ENCODE measurements around the gene NEK3. TPM values are rescaled to one million over a fixed set of nuclear protein-coding genes. Genes with fewer than 3 reads are reported as not detected.

Gene NEK3
- total RNA-seq, 1 experiment from 2014 or later, result 1.6 TPM

- Histone ChIP-seq H2AFZ (no peak overlapping the region), H3K4me2 (no peak overlapping the region), H3K27ac (no peak overlapping the region), H3K27me3 (ENCODE audit: insufficient read depth, low read depth) (peaks cover 22% of the 10 kb centered on the region), H3K4me3 (no peak overlapping the region), H3K79me2 (ENCODE audit: low read depth) (no peaks in the 10 kb centered on the region), H3F3A (ENCODE audit: insufficient read depth, low read depth) (no peaks in the 10 kb centered on the region), H3K4me1 (replicated peaks; ENCODE audit: insufficient read depth) (no peaks in the 10 kb centered on the region), H3K36me3 (ENCODE audit: low read depth) (no peaks in the 10 kb centered on the region), H3K9me2 (ENCODE audit: insufficient read depth) (no peaks in the 10 kb centered on the region), H4K20me1 (ENCODE audit: insufficient read depth) (no peaks in the 10 kb centered on the region), H3K9me3 (ENCODE audit: insufficient read depth, low read depth) (no peaks in the 10 kb centered on the region)
- BruUV-seq (replicated peaks), result no TSS peak
- ChIA-PET POLR2A (ENCODE audit: unreplicated experiment) (interaction anchor here (0.7 kb wide), 1 partner anchor 16 kb away, joined by 3 read pairs; no protein-coding TSS in a partner anchor), CTCF (no interaction called here)
- intact Hi-C loops (cut with micrococcal nuclease; ENCODE audit: unreplicated experiment), result no loop called here
- no peak for TF ChIP-seq EZH2 (IDR thresholded peaks at IDR 0.05; ENCODE audit: low read depth)
- no peak for TF ChIP-seq CTCF (conservative IDR thresholded peaks at IDR 0.05)
- DNase-seq, result no peak
These were observed 4.2 kb downstream of the NEK3 start for GRCh38 chr13:52155177-52155576.

- no TSS peak for BruUV-seq (replicated peaks)
- Histone ChIP-seq H3K79me2 (ENCODE audit: low read depth) (no peaks in the 10 kb centered on the region), H3F3A (ENCODE audit: insufficient read depth, low read depth) (no peaks in the 10 kb centered on the region), H3K4me2 (no peak overlapping the region), H3K9me2 (ENCODE audit: insufficient read depth) (no peaks in the 10 kb centered on the region), H3K36me3 (ENCODE audit: low read depth) (no peaks in the 10 kb centered on the region), H3K9me3 (ENCODE audit: insufficient read depth, low read depth) (no peaks in the 10 kb centered on the region), H2AFZ (no peak overlapping the region), H3K4me3 (no peak overlapping the region), H3K4me1 (replicated peaks; ENCODE audit: insufficient read depth) (no peaks in the 10 kb centered on the region), H3K27me3 (ENCODE audit: insufficient read depth, low read depth) (no peaks in the 10 kb centered on the region), H3K27ac (no peak overlapping the region), H4K20me1 (ENCODE audit: insufficient read depth) (no peaks in the 10 kb centered on the region)
- no peak for TF ChIP-seq CTCF (conservative IDR thresholded peaks at IDR 0.05)
- TF ChIP-seq EZH2 (IDR thresholded peaks at IDR 0.05; ENCODE audit: low read depth), result no peak
- no peak for DNase-seq
- CTCF ChIA-PET, result no interaction called here
- intact Hi-C loops (cut with micrococcal nuclease; ENCODE audit: unreplicated experiment), result no loop called here
- POLR2A ChIA-PET (ENCODE audit: unreplicated experiment), result no interaction called here
These were observed 12.2 kb downstream of the NEK3 start for GRCh38 chr13:52147225-52147624.

- Histone ChIP-seq H4K20me1 (ENCODE audit: insufficient read depth) (no peaks in the 10 kb centered on the region), H3K27me3 (ENCODE audit: insufficient read depth, low read depth) (no peaks in the 10 kb centered on the region), H3K27ac (no peak overlapping the region), H3K4me1 (replicated peaks; ENCODE audit: insufficient read depth) (no peaks in the 10 kb centered on the region), H3F3A (ENCODE audit: insufficient read depth, low read depth) (no peaks in the 10 kb centered on the region), H3K4me3 (no peak overlapping the region), H3K9me3 (ENCODE audit: insufficient read depth, low read depth) (no peaks in the 10 kb centered on the region), H3K36me3 (ENCODE audit: low read depth) (no peaks in the 10 kb centered on the region), H3K4me2 (no peak overlapping the region), H3K9me2 (ENCODE audit: insufficient read depth) (no peaks in the 10 kb centered on the region), H2AFZ (no peak overlapping the region), H3K79me2 (ENCODE audit: low read depth) (no peaks in the 10 kb centered on the region)
- no peak for DNase-seq
- no peak for TF ChIP-seq EZH2 (IDR thresholded peaks at IDR 0.05; ENCODE audit: low read depth)
- no peak for TF ChIP-seq CTCF (conservative IDR thresholded peaks at IDR 0.05)
- BruUV-seq (replicated peaks), result no TSS peak
- intact Hi-C loops (cut with micrococcal nuclease; ENCODE audit: unreplicated experiment), result no loop called here
- CTCF ChIA-PET, result no interaction called here
- POLR2A ChIA-PET (ENCODE audit: unreplicated experiment), result no interaction called here
These were observed 18.1 kb downstream of the NEK3 start for GRCh38 chr13:52141299-52141698.
